Urothelium cell line (cell line): ENCODE data around the gene PREX1.

Experiments
- DNase-seq: peaks from one replicate; pipeline ENCODE4 v3.0.0; 2011; ENCODE audit warnings: low spot score, mixed read lengths
- FAIRE-seq: peaks from 2 replicates; lab custom pipeline; 2011; peaks lifted over from hg19 to GRCh38; lab: Jason Lieb, UNC

Gene PREX1

GRCh38 chr20:48648482-48649051 is 179.2 kb downstream of the PREX1 start:
- FAIRE-seq (peak; percentile 17), DNase-seq (no peak)

- no peak for FAIRE-seq
- no peak for DNase-seq
Measured at GRCh38 chr20:48647858-48648257, 179.9 kb downstream of the PREX1 start.

GRCh38 chr20:48645666-48646065 is 182.1 kb downstream of the PREX1 start:
- FAIRE-seq, result peak; percentile 48
- no peak for DNase-seq

- DNase-seq, result no peak
- no peak for FAIRE-seq
Measured at GRCh38 chr20:48644286-48644828, 183.4 kb downstream of the PREX1 start.

- DNase-seq, result no peak
- FAIRE-seq, result peak; percentile 59
Measured at GRCh38 chr20:48642105-48642880, 185.5 kb downstream of the PREX1 start.

GRCh38 chr20:48640871-48641270 is 186.9 kb downstream of the PREX1 start:
- DNase-seq (no peak), FAIRE-seq (peak; percentile 63)

GRCh38 chr20:48639899-48640298 is 187.9 kb downstream of the PREX1 start:
- DNase-seq (no peak), FAIRE-seq (no peak)

- no peak for DNase-seq
- FAIRE-seq, result peak; percentile 52
Measured at GRCh38 chr20:48638546-48638945, 189.3 kb downstream of the PREX1 start.

GRCh38 chr20:48637461-48637860 is 190.3 kb downstream of the PREX1 start:
- FAIRE-seq (no peak), DNase-seq (no peak)

GRCh38 chr20:48636301-48636700 is 191.5 kb downstream of the PREX1 start:
- DNase-seq (no peak), FAIRE-seq (peak; percentile 52)

- DNase-seq (peak; percentile 93), FAIRE-seq (peak; percentile 82)
Measured at GRCh38 chr20:48635791-48636267, 192.0 kb downstream of the PREX1 start.

GRCh38 chr20:48635361-48635760 is 192.4 kb downstream of the PREX1 start:
- DNase-seq, result no peak
- FAIRE-seq, result peak; percentile 74

GRCh38 chr20:48634641-48635040 is 193.2 kb downstream of the PREX1 start:
- FAIRE-seq (peak; percentile 77), DNase-seq (no peak)

GRCh38 chr20:48633620-48634257 is 194.1 kb downstream of the PREX1 start:
- DNase-seq (no peak), FAIRE-seq (peak; percentile 97)

GRCh38 chr20:48632825-48633619 is 194.8 kb downstream of the PREX1 start:
- DNase-seq, result no peak
- FAIRE-seq, result no peak

- no peak for FAIRE-seq
- DNase-seq, result peak; percentile 53
Measured at GRCh38 chr20:48632017-48632824, 195.6 kb downstream of the PREX1 start.

- DNase-seq (no peak), FAIRE-seq (peak; percentile 50)
Measured at GRCh38 chr20:48631114-48632016, 196.4 kb downstream of the PREX1 start.

GRCh38 chr20:48630342-48631075 is 197.3 kb downstream of the PREX1 start:
- no peak for FAIRE-seq
- no peak for DNase-seq
